NT2/D1 (cell line): Measurements from ENCODE around the gene DES.

ENCODE experiments used
- SUZ12 ChIP-seq: IDR thresholded peaks from 2 replicates; pipeline ENCODE4 v1.6.1; 2011; ENCODE audit not compliant: insufficient read length, insufficient read depth; ENCODE audit errors: extremely low read depth
- YY1 ChIP-seq: IDR thresholded peaks from 2 replicates; pipeline ENCODE4 v1.6.1; 2011; ENCODE audit not compliant: insufficient read length, insufficient read depth
- ZNF274 ChIP-seq: IDR thresholded peaks from 2 replicates; pipeline ENCODE4 v1.6.1; 2011; ENCODE audit warnings: mild to moderate bottlenecking, low read depth, low read length

DNA sequence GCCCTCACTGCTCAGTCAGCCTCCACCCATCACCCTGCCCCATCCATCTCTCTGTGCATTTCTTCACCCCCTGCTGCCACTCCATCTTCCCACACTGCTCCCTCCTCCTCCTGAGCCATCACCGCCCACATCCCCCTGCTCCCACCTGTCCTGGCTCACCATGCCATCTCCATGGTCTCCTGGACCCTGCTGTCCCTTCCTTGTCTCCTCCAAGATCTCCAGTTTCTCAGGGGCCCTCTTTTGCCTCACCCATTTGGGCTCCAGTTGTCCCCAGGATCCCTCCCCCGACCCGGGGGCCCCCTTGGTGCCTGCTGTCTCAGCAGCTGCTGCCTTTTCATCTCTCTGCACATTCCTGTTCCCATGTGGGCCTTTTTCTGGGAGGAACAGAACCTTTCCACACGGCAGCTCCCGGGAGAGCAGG, 27.1 kb downstream of the DES start:
- TF ChIP-seq YY1 = no peak
- no peak for TF ChIP-seq ZNF274
- TF ChIP-seq SUZ12 = no peak
